NCI-H1930 (cell line): ENCODE measurements around the gene CCDC197.

Experiments used
- DNase-seq, 2 experiments: peaks; one replicate each; lab custom pipeline; 2025; lab: John Stamatoyannopoulos, UW

The CCDC197 gene

GRCh38 chr14:94043111-94043755 lies 46.1 kb downstream of the CCDC197 start:
- no peak for DNase-seq

DNA sequence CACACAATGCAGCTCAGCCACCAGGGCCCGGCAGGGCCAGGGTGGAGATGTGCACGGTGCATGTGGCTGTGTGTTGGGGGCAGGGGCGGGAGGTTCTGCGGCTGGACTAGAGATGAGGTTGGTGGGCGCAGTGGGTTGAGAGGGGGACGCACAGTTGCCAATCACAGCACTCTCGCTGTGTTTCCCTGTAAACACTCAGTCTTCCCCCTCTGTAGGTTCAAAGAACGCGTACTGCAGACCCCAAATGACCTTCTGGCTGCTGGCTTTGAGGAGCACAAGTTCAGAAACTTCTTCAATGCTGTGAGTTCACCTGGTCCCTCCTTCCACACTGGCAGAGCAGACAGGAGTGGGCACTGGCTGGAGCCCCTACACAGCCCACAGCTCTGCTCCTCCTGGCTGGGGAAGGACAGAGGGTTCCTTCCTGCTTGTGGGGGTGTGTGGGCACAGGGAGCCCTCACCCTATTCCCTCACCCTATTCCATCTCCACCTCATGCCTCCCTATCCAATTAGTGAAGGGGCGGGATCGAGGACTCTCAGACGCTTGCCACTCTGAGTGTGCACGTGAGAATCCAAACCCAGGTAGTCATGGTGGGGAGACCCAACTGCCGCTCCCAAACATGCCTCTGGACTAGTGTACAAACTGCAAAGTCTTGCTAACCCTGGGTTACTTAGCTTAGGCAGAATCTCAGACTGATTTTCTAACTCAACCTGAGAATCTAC lies 46.8 kb downstream of the CCDC197 start:
- no peak for DNase-seq

DNA sequence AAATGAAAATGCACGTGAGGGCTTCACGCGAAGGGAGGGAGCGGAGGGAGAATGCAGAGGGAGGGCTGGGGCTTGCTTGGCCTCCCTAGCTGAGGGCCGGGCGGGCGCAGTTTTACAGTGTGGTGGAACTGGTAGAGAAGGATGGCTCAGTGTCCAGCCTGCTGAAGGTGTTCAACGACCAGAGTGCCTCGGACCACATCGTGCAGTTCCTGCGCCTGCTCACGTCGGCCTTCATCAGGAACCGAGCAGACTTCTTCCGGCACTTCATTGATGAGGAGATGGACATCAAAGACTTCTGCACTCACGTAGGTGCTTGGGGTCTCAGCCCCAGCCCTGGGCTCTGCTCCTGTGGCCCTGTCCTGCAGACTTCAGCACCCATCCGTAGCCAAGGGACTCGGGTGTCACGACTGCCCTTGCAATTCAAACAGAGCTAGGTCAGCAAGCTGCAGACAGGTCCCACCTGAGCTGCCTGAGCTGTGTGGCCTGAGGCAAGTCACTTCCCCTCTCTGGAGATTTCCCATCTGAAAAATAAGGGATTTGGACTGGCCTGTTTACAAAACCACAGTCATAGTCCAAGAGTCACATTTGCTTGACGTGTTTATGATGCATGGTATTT lies 47.5 kb downstream of the CCDC197 start:
- no peak for DNase-seq

- DNase-seq: no peak
These were observed 48.0 kb downstream of the CCDC197 start for GRCh38 chr14:94045101-94045500.

DNA sequence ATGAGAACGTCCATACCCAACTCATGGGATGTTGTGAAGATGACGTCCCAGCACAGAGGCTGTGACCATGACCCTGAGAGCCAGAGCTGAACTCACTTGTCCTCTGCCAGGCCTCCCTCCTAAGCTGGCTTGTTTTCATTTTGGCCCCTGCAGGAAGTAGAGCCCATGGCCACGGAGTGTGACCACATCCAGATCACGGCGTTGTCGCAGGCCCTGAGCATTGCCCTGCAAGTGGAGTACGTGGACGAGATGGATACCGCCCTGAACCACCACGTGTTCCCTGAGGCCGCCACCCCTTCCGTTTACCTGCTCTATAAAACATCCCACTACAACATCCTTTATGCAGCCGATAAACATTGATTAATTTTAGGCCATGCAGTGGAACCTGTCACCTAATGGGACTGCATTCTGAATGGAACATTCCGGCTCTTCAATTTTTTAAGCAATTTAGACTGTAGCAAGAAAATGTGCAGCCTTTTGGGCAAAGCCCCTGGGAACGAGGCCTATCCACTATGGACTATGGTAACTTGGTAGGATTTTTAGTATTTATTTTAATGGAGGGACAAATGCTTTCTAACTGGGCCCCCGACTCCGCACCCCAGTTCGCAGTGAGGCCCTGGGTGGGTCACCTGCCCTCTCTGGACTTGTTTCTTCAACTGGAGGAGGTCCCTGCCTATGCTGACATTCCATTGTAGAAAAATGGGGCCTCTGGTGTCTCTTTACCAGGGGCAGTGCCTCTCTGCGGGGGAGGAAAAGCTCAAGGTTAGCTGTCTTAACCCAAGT lies 48.7 kb downstream of the CCDC197 start:
- no peak for DNase-seq

DNA sequence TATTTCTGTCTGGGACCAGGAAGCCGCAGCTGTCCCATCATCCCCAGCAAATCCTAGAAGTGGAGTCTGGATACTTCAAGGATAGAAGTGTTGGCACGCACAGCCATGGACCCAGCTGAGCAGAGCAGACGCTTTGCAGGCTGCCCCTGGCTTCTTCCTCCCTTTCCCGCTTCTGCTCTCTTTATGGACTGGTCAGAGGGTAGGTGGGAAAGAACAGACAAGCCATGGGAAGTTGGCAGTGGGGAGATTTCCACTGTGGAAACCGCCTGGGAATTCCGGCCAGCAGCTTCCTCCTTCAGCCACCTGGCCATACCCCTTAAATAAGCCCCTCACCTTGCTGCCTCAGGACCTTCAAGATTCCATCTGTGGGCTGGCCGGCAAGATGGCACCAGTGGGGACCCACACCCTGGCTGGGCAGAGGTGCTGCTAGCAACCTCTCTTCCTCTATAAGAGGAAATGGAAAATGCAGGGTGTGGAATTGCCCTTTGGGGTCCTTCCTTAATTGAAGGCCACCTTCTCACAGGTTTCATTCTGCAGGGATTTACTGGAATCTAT lies 49.7 kb downstream of the CCDC197 start:
- no peak for DNase-seq

GRCh38 chr14:94047581-94047980 lies 50.5 kb downstream of the CCDC197 start:
- DNase-seq: no peak

DNA sequence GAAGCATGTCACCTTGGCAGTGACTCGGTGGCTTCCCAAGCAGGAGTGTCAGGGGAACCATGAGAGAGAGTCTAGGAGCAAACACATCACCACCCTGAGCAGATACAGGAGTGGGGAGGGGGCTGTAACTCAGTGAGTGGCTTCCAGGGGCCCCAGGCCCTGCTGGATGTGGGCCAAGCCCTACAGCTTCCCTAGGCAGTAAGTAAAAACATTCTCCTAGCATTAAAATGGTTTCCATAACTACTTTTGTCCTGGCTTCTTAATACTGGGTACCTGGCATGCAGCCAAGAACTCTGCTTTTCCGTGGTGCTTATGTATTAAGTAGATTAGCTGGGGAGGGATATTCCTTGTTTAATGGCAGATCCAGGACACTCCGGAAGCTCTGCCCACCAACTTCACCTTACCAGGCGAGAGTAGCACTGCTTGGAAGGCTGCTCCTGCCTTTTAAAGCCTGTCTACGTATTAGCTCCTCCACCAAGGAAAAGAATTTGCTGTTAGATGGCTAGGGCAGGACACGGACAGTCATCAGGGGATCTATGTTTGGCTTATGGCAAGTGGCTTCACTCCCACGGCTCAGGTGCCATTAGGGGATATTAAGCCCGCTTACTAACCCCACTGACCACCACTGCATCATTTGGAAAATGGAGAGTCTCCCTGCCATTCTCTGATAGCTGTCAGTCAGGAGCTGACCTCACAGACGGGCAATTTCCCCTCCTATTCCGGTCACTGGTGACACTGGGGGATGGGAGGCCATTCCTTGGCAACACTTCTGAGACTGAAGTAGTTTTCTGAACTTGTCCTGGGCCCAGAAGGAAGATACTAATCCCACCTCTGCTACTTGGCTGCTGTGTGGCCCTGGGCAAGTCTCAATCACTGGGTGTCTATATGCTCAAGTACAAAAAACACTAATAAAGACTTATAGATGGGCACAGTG lies 51.9 kb downstream of the CCDC197 start:
- DNase-seq: no peak

DNA sequence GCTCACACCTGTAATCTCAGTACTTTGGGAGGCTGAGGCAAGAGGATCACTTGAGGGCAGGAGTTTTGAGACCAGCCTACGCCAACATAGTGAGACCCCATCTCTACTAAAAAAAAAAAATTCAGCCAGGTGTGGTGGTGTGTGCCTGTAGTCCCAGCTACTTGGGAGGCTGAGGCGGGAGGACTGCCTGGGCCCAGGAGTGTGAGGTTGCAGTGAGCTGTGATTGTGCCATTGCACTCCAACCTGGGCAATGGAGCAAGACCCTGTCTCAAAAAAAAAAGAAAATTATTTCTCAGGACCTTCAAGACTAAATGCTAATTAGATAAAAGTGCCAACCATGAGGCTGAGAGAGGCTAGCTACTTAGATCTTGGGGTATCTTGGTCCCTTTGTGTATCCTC lies 52.5 kb downstream of the CCDC197 start:
- DNase-seq: no peak

DNA sequence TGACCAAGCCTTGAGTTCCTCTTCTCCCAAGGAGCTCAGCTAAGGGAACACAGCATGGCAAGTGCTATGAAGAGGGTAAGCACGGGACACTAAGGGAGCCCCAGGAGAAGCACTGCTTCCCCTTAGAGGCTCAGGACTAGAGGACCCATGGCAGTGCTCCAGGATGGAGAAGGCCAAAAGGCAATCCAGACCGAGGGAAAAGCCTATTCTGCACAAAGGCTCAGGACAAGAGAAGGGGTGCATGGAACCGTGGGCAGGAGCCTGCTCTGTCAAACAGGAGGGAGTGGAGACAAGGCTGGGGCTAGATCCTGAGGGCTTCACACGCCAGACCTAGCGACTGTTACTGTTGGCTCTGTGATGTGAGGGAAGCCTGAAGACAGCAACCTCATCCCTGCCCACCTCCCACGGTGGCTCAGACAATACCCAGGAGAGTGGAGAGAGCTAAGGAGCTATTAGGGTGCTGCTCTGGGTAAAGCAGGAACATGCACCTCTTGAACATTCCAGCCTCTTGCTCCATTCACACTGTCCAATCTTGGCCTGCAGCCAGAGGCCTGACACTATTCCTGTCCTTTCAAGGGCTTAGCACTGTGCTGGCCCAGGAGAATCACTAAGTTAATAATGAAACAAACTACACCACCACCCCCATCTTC lies 53.3 kb downstream of the CCDC197 start:
- no peak for DNase-seq

- DNase-seq: no peak
These were observed 54.0 kb downstream of the CCDC197 start for GRCh38 chr14:94051115-94051514.

GRCh38 chr14:94051779-94052178 lies 54.7 kb downstream of the CCDC197 start:
- DNase-seq: no peak

DNA sequence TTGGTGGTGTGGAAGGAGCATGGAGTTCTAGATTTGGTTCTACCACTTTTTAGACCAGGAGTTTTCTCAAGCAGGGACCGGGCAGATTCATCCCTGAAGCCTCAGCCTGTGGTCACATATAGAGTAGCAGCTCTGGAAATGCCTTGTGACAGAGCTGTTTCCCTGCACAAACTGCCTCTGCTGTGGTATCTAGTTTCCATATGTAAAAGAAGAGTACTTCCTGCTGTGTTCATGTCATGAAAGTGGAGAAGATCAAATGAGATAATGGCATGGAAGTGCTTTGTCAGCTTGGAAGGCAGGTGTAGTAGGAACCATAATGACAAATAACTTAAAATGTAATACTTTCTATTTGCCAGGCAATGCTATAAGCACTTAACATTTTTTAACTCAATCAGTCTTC lies 55.1 kb downstream of the CCDC197 start:
- no peak for DNase-seq

GRCh38 chr14:94052662-94053061 lies 55.6 kb downstream of the CCDC197 start:
- DNase-seq: no peak

- DNase-seq: no peak
These were observed 57.3 kb downstream of the CCDC197 start for GRCh38 chr14:94054401-94054800.

GRCh38 chr14:94054936-94055335 lies 57.8 kb downstream of the CCDC197 start:
- no peak for DNase-seq

DNA sequence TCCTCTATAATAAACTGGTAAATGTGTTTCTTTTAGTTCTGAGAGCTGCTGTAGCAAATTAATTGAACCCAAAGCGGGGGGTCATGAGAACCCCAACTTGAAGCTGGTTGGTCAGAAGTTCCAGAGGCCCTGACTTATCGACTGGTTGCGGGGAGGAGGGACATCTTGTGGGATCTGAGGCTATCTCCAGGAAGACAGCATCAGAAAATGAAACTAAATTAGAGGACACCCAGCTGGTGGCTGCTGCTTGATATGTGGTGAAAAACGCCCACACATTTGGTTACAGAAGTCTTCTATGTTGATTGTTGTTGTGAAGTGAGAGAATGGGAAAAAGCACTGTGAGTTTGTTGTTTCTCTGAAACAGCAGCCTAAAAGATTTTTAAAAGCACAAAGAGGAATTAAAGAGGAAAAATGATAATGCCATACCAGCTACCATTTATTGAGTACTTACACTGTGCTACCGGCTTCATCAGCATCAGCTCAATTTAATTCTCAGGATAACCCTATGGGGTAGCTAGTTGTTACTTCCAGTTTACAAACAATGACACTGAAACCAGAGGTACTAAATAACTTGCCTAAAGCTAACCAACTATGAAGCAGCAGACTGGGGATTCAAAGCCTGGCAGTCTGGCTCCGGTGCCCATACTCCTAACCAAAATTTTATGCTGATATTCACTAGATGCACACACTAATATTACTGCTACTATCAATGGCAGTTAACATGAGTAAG lies 59.6 kb downstream of the CCDC197 start:
- DNase-seq: no peak

DNA sequence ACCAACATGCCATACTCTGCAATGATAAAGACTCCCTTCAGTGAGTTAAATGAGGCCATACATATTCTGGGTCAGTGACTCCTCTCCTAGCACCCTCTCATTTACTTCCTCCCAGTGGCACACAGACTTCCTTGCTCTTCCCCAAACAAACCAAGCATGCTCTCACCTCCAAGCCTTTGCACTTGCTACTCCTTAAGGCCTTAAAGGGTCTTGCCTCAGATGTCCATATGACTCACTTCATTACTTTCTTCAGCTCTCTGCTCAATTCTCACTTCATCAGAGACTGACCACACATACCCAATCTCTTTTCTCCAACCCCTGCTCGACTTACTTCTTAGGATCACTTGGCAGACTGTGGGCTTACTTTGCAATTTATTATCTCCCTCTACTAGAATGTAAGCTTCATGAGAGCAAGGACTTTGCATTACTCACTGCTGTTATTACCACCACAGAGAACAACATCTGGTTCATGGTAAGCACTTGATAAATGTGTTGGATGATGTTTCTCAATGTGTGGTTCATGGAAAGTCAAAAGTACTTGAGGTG lies 61.1 kb downstream of the CCDC197 start:
- no peak for DNase-seq
